H1 (cell line): ENCODE results near the gene MYO9A. TPM values are rescaled to one million over a fixed set of nuclear protein-coding genes. Genes with fewer than 3 reads are reported as not detected.

ENCODE experiments used
- CTCF ChIA-PET: fragments of 300-600 bp; sonication (Branson Sonifier 250); formaldehyde crosslinking; loops from one replicate; lab custom pipeline; 2021; ENCODE audit not compliant: partially characterized antibody; lab: Charles Lee
- POLR2A ChIA-PET: fragments of 300-600 bp; sonication (Branson Sonifier 250); formaldehyde crosslinking; loops from one replicate; lab custom pipeline; 2021; ENCODE audit warnings: inconsistent platforms; ENCODE audit not compliant: partially characterized antibody; lab: Charles Lee
- DNase-seq, 2 experiments: peaks; one replicate each; pipeline versions ENCODE4 v3.0.0 to v3.0.0-alpha.2; 2010 to 2022; ENCODE audit warnings: low spot score in 2 of 2, low read depth in 1 of 2, mixed read lengths in 1 of 2
- FAIRE-seq: peaks from 2 replicates; lab custom pipeline; 2011; peaks lifted over from hg19 to GRCh38; lab: Jason Lieb, UNC
- H2AFZ ChIP-seq: 2 replicates; pipeline ENCODE4 v1.8.1; 2012; ENCODE audit warnings: low read length, inconsistent platforms
- H2AK5ac ChIP-seq: 2 replicates; pipeline ENCODE4 v1.6.1; 2013; ENCODE audit warnings: low read depth, low read length
- H2BK120ac ChIP-seq: replicated peaks from 2 replicates; pipeline ENCODE3; 2013; ENCODE audit warnings: low read depth, low read length, inconsistent platforms
- H2BK12ac ChIP-seq: 2 replicates; pipeline ENCODE4 v1.6.1; 2013; ENCODE audit warnings: low read depth, low read length
- H2BK15ac ChIP-seq: 2 replicates; pipeline ENCODE4 v1.6.1; 2013; ENCODE audit warnings: low read length
- H2BK20ac ChIP-seq: 2 replicates; pipeline ENCODE4 v1.6.1; 2013; ENCODE audit warnings: low read length
- H2BK5ac ChIP-seq: 2 replicates; pipeline ENCODE4 v1.6.1; 2013; ENCODE audit warnings: low read depth, low read length
- H3K14ac ChIP-seq: 2 replicates; pipeline ENCODE4 v1.6.1; 2013; ENCODE audit warnings: inconsistent platforms; ENCODE audit not compliant: insufficient read length
- H3K18ac ChIP-seq: 2 replicates; pipeline ENCODE4 v1.6.1; 2013; ENCODE audit warnings: low read length; ENCODE audit errors: extremely low read depth
- H3K23ac ChIP-seq: 2 replicates; pipeline ENCODE4 v1.6.1; 2013; ENCODE audit warnings: inconsistent platforms; ENCODE audit not compliant: insufficient read length
- H3K23me2 ChIP-seq: 2 replicates; pipeline ENCODE4 v1.6.1; 2013; ENCODE audit warnings: low read depth, low read length
- H3K27ac ChIP-seq: 2 replicates; pipeline ENCODE4 v1.6.1; 2011; ENCODE audit warnings: low read depth, low read length, inconsistent platforms
- H3K27me3 ChIP-seq, 4 experiments: replicated peaks in 1 of 4; 1 replicate in 1 of 4; 2 replicates in 3 of 4; pipeline versions ENCODE4 v1.6.1 to v1.8.1; 2011 to 2013; ENCODE audit warnings: low read length in 3 of 4, mild to moderate bottlenecking in 3 of 4, inconsistent platforms in 2 of 4, mixed read lengths in 2 of 4, moderate library complexity in 1 of 4; ENCODE audit not compliant: control insufficient read depth in 3 of 4, insufficient read depth in 3 of 4; ENCODE audit errors: extremely low read depth in 1 of 4
- H3K36me3 ChIP-seq, 4 experiments: 2 replicates each; pipeline versions ENCODE4 v1.6.1 to v1.8.1; 2011 to 2013; ENCODE audit warnings: mild to moderate bottlenecking in 4 of 4, low read length in 3 of 4, moderate library complexity in 2 of 4, control low read depth in 1 of 4, inconsistent platforms in 1 of 4; ENCODE audit not compliant: insufficient read depth in 4 of 4, control insufficient read depth in 2 of 4
- H3K4ac ChIP-seq: replicated peaks from 2 replicates; pipeline ENCODE3; 2013; ENCODE audit warnings: low read length, low read depth, mixed read lengths, inconsistent platforms; ENCODE audit not compliant: insufficient read length
- H3K4me1 ChIP-seq, 4 experiments: replicated peaks in 1 of 4; 1 replicate in 1 of 4; 2 replicates in 3 of 4; pipeline versions ENCODE4 v1.6.1 to v1.8.1; 2011 to 2013; ENCODE audit warnings: low read length in 3 of 4, inconsistent platforms in 2 of 4, mixed read lengths in 1 of 4; ENCODE audit not compliant: insufficient read depth in 4 of 4, control insufficient read depth in 3 of 4
- H3K4me2 ChIP-seq, 2 experiments: 2 replicates each; pipeline versions ENCODE4 v1.6.1 to v1.8.1; 2011 to 2013; ENCODE audit warnings: low read depth in 2 of 2, low read length in 2 of 2, control low read depth in 1 of 2, inconsistent platforms in 1 of 2, mild to moderate bottlenecking in 1 of 2; ENCODE audit not compliant: insufficient read depth in 1 of 2
- H3K4me3 ChIP-seq, 4 experiments: fragments of 200-600, 300-600 bp in 1 of 4; sonication (generic), shearing (Covaris generic), sonication (Bioruptor Twin) in 1 of 4; 2 replicates each; pipeline versions ENCODE4 v1.5.1 to v1.8.1; 2011 to 2016; ENCODE audit warnings: low read length in 4 of 4, low read depth in 3 of 4, control low read depth in 2 of 4, inconsistent platforms in 2 of 4, mild to moderate bottlenecking in 2 of 4, mixed read lengths in 1 of 4, moderate library complexity in 1 of 4; ENCODE audit not compliant: insufficient read depth in 2 of 4; ENCODE audit errors: extremely low read depth in 1 of 4
- H3K56ac ChIP-seq: replicated peaks from 2 replicates; pipeline ENCODE3; 2013; ENCODE audit warnings: low read depth, mild to moderate bottlenecking, mixed read lengths, low read length, inconsistent platforms; ENCODE audit not compliant: insufficient read length
- H3K79me1 ChIP-seq: 2 replicates; pipeline ENCODE4 v1.6.1; 2013; ENCODE audit warnings: low read depth, low read length, control low read depth
- H3K79me2 ChIP-seq, 2 experiments: 2 replicates each; pipeline versions ENCODE4 v1.6.1 to v1.8.1; 2012 to 2013; ENCODE audit warnings: low read length in 2 of 2, mild to moderate bottlenecking in 2 of 2, inconsistent platforms in 1 of 2; ENCODE audit not compliant: insufficient read depth in 2 of 2, control insufficient read depth in 1 of 2
- H3K9ac ChIP-seq, 4 experiments: replicated peaks in 1 of 4; 1 replicate in 1 of 4; 2 replicates in 3 of 4; pipeline versions ENCODE4 v1.6.1 to v1.8.1; 2011 to 2013; ENCODE audit warnings: low read depth in 3 of 4, low read length in 3 of 4, control low read depth in 2 of 4, mild to moderate bottlenecking in 2 of 4, moderate library complexity in 2 of 4, inconsistent platforms in 1 of 4; ENCODE audit errors: extremely low read depth in 1 of 4
- H3K9me3 ChIP-seq, 2 experiments: 2 replicates each; pipeline versions ENCODE4 v1.6.1 to v1.8.1; 2012 to 2013; ENCODE audit warnings: mild to moderate bottlenecking in 2 of 2, moderate library complexity in 2 of 2, control low read depth in 1 of 2, inconsistent platforms in 1 of 2, low read depth in 1 of 2, low read length in 1 of 2, mixed read lengths in 1 of 2; ENCODE audit not compliant: insufficient read depth in 2 of 2
- H4K20me1 ChIP-seq, 2 experiments: replicated peaks in 1 of 2; 2 replicates each; pipeline versions ENCODE3 to v1.8.1; 2011 to 2013; ENCODE audit warnings: inconsistent platforms in 2 of 2, low read length in 2 of 2, mild to moderate bottlenecking in 1 of 2; ENCODE audit not compliant: insufficient read depth in 2 of 2, control insufficient read depth in 1 of 2
- H4K5ac ChIP-seq: 2 replicates; pipeline ENCODE4 v1.6.1; 2013; ENCODE audit warnings: low read length, low read depth, mixed read lengths, inconsistent platforms; ENCODE audit not compliant: insufficient read length
- H4K8ac ChIP-seq: 2 replicates; pipeline ENCODE4 v1.8.0; 2013; ENCODE audit warnings: mild to moderate bottlenecking, moderate library complexity, low read length, inconsistent platforms; ENCODE audit not compliant: insufficient read depth; ENCODE audit errors: extremely low read depth
- H4K91ac ChIP-seq: replicated peaks from 2 replicates; pipeline ENCODE3; 2013; ENCODE audit warnings: low read length, mixed read lengths, inconsistent platforms; ENCODE audit not compliant: insufficient read length
- BACH1 ChIP-seq: IDR thresholded peaks from 2 replicates; pipeline ENCODE4 v1.6.1; 2012; ENCODE audit warnings: low read length, improper control_type of control experiment
- CHD1 ChIP-seq: IDR thresholded peaks from 2 replicates; pipeline ENCODE4 v1.6.1; 2012; ENCODE audit warnings: low read depth, low read length, improper control_type of control experiment
- CHD2 ChIP-seq: IDR thresholded peaks from 2 replicates; pipeline ENCODE4 v1.6.1; 2012; ENCODE audit warnings: low read length, improper control_type of control experiment
- EGR1 ChIP-seq: IDR thresholded peaks from 2 replicates; pipeline ENCODE4 v1.6.1; 2011; ENCODE audit warnings: low read depth, low read length, borderline replicate concordance
- MAX ChIP-seq: IDR thresholded peaks from 2 replicates; pipeline ENCODE4 v1.6.1; 2012; ENCODE audit warnings: inconsistent platforms
- PHF8 ChIP-seq: fragments of 200-600 bp; sonication (generic); conservative IDR thresholded peaks from 2 replicates; pipeline ENCODE4 v1.7.1; 2012; ENCODE audit warnings: low read depth, mild to moderate bottlenecking, inconsistent platforms, low read length, moderate library complexity
- RBBP5 ChIP-seq: IDR thresholded peaks from 2 replicates; pipeline ENCODE4 v1.7.1; 2012; ENCODE audit warnings: low read depth, mild to moderate bottlenecking, inconsistent platforms, low read length, moderate library complexity, borderline replicate concordance
- SIRT6 ChIP-seq: IDR thresholded peaks from one replicate; pipeline ENCODE4 v1.7.1; 2012; ENCODE audit warnings: low read length, inconsistent platforms
- SIX5 ChIP-seq: IDR thresholded peaks from 2 replicates; pipeline ENCODE4 v1.6.1; 2011; ENCODE audit warnings: mild to moderate bottlenecking, low read depth, low read length
- SRF ChIP-seq: IDR thresholded peaks from 2 replicates; pipeline ENCODE4 v1.6.1; 2011; ENCODE audit warnings: mild to moderate bottlenecking, low read depth, low read length, moderate library complexity
- TBP ChIP-seq: IDR thresholded peaks from 2 replicates; pipeline ENCODE4 v1.6.1; 2011; ENCODE audit warnings: low read depth, low read length, improper control_type of control experiment
- WGBS, 2 experiments: shearing (Covaris generic) in 1 of 2; methylation state at CpG; one replicate each; pipeline versions ENCODE4 v1.1.6 to v1.1.7; 2013 to 2015; ENCODE audit warnings: low lambda C conversion rate in 2 of 2, mixed read lengths in 2 of 2, inconsistent platforms in 1 of 2, low coverage in 1 of 2, missing lambda C conversion rate in 1 of 2; ENCODE audit not compliant: insufficient replicate concordance in 2 of 2, insufficient coverage in 1 of 2, insufficient read length in 1 of 2; ENCODE audit errors: extremely low coverage in 1 of 2, missing lambda C conversion rate in 1 of 2; 5-methylcytosine and 5-hydroxymethylcytosine counted together
- polyA plus RNA-seq, 7 experiments: library from polyadenylated mRNA; depleted of rRNA in 3 of 7; stranded (reverse) in 5 of 7; unstranded in 2 of 7; fragments of >200 nt in 5 of 7; fragments of 200-250 nt in 2 of 7; gene quantifications; 1 replicate in 5 of 7; 2 replicates in 1 of 7; 4 replicates in 1 of 7; pipeline versions ENCODE4 v1.2.1 to v1.2.3, GENCODE V29; 2011 to 2013; ENCODE audit warnings: missing spikeins in 2 of 7, mixed read lengths in 2 of 7
- total RNA-seq: library from RNA; stranded (reverse); fragmentation: NEBNext Ultra II Directional; extraction: Animal tissue kit (Norgen Biotek cat#: 25700); gene quantifications from 2 replicates; pipeline ENCODE4 v1.2.1, GENCODE V29; 2021
- TF ChIP-seq, protein P1 (sequence below): IDR thresholded peaks from 2 replicates; pipeline ENCODE4 v1.6.1; 2012; ENCODE audit warnings: inconsistent platforms

Gene MYO9A
- total and polyA plus RNA-seq, 2 of the 8 experiments (the other 6 are each of a cell fraction or from before 2014, with no cell fraction given) = 3.9 to 26.0 TPM

DNA sequence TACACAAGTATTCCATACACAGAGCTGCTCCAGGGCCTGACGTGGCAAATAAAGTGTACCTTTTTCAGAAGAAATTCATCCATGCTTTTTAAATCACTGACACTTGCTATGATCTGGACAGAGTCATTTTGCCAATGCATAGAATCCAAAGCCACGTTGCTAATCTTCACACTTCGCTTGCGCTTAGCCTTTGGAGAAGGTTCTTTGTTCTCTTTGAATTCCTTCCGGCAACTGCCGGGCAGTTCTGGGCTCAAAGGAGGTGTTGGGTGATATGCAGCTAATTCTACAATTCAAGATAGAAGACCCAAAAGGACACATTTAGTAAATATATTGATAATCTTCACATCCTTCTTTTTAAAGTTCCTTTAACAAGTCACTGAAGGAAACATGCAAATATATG lies 237.7 kb downstream of the MYO9A start:
- ChIA-PET POLR2A (no interaction called here), CTCF (no interaction called here)
- Histone ChIP-seq H3K18ac (no peak overlapping the region), H2BK120ac (no peak overlapping the region), H2BK12ac (no peak overlapping the region), H3K4me1 (peaks cover 0 to 7% (median 0%) of the 10 kb centered on the region in 4 experiments; a peak in 2 of 7 replicates), H3K23me2 (no peaks in the 10 kb centered on the region), H4K8ac (no peak overlapping the region), H3K9ac (no peak overlapping the region), H2BK5ac (no peak overlapping the region), H3K23ac (no peak overlapping the region), H3K4ac (no peak overlapping the region), H3K9me3 (no peaks in the 10 kb centered on the region), H3K27ac (no peak overlapping the region), H4K91ac (no peak overlapping the region), H2AK5ac (no peak overlapping the region), H2BK15ac (no peak overlapping the region), H3K4me2 (no peak overlapping the region), H4K20me1 (no peaks in the 10 kb centered on the region), H2BK20ac (no peak overlapping the region), H3K56ac (no peak overlapping the region), H3K79me1 (no peaks in the 10 kb centered on the region), H3K36me3 (0 out of 8 replicates have a peak, but pooled peaks cover 0 to 3% (median 0%) of the 10 kb centered on the region in 4 experiments), H3K79me2 (no peaks in the 10 kb centered on the region), H3K14ac (no peak overlapping the region), H3K27me3 (no peaks in the 10 kb centered on the region), H4K5ac (no peak overlapping the region), H3K4me3 (no peak overlapping the region), H2AFZ (no peak overlapping the region)
- no peak for TF ChIP-seq SIRT6
- no peak for TF ChIP-seq CHD2
- no peak for TF ChIP-seq SIX5
- no peak for TF ChIP-seq TBP
- TF ChIP-seq, protein P1, sequence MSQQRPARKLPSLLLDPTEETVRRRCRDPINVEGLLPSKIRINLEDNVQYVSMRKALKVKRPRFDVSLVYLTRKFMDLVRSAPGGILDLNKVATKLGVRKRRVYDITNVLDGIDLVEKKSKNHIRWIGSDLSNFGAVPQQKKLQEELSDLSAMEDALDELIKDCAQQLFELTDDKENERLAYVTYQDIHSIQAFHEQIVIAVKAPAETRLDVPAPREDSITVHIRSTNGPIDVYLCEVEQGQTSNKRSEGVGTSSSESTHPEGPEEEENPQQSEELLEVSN = no peak
- TF ChIP-seq PHF8 = no peak
- TF ChIP-seq SRF = no peak
- TF ChIP-seq MAX = no peak
- no peak for TF ChIP-seq EGR1
- no peak for TF ChIP-seq CHD1
- no peak for TF ChIP-seq BACH1
- no peak for TF ChIP-seq RBBP5
- 92% methylated on average over 6 of the region's 6 CpGs; no CpG with 5 or more reads in 1 of the 2 experiments for WGBS, 2 experiments
- no peak for FAIRE-seq
- no peak for DNase-seq
